NOMO-1 (cell line): ENCODE results near the gene SLC25A10.
"Not testable (repeated sequence)": the region's sequence is repeated elsewhere in the genome, so short reads cannot be mapped to it uniquely, and the experiment has no call there.

Source experiments
- DNase-seq, 2 experiments: peaks; one replicate each; lab custom pipeline; 2025; ENCODE audit not compliant: unreplicated experiment in 2 of 2; lab: John Stamatoyannopoulos, UW

Gene SLC25A10

DNA sequence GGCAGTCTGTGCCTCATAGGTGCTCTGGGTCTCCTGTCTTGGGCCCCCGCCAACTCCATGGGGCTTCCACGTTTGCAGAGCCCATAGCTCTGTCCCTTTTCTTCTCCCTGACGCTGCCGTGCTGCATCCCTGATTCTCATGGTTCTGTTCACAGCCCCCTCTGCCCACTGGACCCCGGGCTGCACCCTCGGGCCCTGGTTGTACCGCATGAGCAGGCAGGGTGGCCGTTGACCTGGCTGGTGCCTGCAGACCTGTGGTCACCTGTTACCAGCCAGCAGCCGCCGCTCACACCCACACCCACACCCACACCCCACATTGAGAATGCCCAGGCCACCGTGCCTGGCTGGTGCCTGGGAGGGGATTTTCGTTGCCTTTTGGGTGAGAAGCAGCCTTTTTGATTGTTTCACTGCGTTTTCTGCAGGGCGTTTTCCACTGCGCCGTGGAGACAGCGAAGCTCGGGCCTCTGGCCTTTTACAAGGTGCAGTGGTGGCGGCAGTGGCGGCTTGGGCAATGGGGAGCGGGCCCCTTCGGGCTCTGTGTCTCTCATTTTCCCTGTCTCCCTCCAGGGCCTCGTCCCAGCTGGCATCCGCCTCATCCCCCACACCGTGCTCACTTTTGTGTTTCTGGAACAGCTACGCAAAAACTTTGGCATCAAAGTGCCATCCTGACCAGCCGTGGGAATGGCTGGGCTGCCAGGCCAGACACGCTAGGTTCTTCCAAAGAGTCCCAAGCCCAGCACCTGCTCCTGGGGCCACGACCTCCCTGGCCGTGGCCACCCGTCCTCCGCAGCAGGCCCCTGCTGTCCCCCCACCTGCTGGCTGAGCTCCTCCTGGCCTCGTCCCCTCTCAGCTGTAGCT is 7.6 kb downstream of the SLC25A10 start:
- no peak for DNase-seq

DNA sequence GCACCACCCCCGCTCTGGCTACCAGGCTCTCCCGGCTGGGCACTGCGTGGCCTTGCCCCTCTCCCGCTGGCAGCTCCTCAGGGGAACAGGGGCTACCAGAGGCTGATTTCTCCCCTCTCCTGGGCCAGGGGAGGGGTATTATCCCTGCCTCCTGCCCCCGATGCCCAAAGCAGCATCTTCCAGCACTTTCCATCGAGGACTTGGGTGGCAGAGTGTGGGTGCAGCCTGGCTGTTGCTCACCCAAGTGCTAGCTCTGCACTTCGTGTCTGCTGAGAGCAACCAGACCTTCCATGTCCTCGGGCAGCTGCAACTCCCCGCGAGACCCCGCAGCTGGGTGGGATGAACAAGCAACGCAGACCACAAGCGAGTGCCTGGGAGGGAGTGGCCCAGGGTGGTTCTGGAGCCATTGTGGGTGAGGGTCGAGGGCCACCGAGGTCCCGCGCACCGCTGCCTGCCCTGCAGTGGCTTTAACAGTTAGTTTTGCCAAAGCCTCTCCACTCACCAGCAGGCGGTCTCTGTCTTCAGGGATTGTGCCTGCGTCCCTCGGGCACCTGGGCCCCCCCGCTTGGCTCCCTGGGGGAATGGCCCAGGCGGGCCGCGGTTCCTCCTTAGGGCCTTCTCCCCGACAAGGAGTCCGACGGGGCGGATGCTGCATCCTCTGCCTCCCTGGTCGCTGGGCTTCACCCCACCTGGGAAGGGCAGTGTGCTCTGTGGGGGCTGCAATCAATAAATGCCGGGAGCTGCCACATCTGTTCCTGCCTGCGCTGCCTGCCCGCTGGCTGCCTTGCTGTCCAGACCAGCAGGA is 8.4 kb downstream of the SLC25A10 start:
- no peak for DNase-seq

DNA sequence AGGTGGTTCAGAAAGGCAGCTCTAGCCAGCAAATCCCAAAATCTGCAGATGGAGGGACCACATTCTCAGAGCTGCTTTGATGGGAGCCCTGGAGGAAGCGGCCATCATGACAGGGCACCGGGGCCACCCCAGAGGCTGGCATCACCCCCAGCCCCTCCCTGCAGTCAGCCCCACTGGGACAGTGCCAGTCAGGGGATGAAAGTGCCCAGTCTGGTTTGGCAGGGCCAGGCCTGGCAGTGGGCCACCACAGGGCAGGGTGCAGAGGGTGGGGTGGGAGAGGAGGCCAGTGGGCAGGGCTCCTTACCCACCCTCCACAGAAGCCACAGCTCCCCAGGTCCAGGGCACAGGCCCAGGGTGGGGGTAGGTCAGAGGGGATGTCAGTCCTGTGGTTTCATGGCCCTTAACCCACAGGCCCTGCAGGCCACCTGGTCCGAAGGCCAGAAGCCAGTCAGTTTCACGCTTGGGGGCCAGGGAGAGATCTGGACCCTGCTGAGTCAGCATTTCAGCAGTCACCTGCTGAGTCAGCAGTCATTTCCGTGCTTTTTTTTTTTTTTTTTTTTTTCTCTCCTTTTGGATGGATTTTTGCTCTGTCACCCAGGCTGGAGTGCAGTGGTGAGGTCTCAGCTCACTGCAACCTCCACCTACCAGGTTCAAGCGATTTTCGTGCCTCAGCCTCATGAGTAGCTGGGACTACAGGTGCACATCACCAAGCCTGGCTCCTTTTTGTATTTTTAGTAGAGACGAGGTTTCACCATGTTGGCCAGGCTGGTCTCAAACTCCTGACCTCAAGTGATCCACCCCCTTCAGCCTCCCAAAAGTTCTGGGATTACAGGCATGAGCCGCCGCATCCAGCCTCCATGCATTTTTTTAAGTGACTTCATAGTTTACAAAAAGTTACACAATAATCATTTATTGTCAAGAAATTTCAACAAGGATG is 10.4 kb downstream of the SLC25A10 start:
- no peak for DNase-seq

DNA sequence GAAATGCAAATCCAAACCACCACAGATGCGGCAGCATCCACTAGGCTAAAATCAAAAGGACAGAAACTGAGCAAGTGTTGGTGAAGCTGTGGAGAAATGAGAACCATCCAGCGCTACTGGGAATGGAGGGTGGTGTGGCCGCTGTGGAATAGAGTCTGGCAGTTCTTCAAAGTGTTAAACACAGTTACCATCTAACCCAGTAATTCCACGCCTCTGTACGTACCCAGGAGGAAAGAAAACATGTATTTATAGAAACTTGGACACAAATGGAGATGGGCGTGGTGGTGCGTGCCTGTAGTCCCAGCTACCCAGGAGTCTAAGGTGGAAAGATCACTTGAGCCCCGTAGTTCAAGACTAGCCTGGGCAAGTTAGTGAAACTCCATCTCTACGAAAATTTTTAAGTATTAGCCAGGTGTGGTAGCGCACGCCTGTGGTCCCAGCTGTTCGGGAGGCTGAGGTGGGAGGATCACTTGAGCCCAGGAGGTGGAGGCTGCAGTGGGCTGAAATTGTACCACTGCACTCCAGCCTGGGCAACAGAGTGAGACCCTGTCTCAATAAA is 11.6 kb downstream of the SLC25A10 start:
- no peak for DNase-seq

DNA sequence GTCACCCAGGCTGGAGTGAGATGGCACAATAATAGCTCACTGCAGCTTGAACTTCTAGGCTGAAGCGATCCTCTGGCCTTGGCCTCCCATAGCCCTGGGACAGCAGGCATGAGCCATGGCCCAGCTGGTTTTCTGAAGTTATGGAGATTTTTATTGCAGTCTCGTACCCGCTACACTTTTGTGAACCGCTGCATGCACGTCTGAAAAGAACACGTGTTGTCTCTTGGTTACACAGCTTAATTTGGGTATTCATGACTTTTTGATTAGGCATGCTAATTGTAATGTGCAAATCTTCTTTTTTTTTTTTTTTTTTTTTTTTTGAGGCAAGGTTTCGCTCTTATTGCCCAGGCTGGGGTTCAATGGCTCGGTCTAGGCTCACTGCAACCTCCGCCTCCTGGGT is 13.4 kb downstream of the SLC25A10 start:
- no peak for DNase-seq

DNA sequence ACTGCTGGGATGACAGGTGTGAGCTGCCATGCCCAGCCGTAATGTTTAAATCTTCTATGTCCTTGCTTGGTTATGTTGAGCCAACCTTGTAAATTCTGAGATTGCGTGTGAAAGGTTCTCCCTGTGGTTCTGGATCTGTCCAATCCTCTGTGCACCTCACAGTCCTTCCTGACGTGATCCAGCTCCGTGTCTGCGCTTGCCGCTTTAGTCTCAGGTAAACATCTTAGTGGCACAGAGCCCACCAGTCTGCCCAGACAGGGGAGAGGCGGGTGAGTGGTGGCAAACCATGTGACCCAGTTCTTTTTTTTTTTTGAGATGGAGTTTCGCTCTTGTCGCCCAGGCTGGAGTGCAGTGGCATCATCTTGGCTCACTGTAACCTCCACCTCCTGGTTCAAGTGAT is 13.9 kb downstream of the SLC25A10 start:
- DNase-seq = no peak

DNA sequence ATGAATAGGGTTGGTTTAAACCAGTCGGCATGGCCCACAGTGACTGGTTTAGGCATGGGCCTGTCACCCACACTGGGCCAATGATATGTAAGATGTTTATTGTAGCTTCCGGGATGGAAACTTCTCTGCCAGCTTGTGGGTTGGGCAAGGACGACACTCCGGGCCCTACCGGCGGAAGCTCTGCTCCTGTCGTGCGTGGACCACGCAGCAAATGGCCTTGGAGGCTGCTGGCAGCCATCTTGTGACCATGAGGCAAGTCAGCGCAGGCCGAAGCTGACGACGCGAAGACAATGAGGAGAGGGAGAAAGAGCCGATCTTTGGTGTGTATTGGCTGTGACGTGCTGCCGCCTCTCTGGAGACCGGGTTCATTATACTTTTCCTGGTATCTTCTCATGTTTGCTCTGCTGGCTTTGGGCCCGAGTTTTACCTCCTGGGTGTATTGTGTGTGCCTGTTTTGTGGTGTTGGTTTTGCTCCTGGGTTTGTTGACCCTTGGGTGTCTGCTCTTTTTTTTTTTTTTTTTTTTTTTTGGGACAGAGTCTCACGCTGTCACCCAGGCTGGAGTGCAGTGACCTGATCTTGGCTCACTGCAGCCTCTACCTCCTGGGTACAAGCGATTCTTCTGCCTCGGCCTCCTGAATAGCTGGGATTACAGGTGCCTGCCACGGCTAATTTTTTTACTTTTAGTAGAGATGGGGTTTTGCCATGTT is 15.4 kb downstream of the SLC25A10 start:
- DNase-seq = no peak

DNA sequence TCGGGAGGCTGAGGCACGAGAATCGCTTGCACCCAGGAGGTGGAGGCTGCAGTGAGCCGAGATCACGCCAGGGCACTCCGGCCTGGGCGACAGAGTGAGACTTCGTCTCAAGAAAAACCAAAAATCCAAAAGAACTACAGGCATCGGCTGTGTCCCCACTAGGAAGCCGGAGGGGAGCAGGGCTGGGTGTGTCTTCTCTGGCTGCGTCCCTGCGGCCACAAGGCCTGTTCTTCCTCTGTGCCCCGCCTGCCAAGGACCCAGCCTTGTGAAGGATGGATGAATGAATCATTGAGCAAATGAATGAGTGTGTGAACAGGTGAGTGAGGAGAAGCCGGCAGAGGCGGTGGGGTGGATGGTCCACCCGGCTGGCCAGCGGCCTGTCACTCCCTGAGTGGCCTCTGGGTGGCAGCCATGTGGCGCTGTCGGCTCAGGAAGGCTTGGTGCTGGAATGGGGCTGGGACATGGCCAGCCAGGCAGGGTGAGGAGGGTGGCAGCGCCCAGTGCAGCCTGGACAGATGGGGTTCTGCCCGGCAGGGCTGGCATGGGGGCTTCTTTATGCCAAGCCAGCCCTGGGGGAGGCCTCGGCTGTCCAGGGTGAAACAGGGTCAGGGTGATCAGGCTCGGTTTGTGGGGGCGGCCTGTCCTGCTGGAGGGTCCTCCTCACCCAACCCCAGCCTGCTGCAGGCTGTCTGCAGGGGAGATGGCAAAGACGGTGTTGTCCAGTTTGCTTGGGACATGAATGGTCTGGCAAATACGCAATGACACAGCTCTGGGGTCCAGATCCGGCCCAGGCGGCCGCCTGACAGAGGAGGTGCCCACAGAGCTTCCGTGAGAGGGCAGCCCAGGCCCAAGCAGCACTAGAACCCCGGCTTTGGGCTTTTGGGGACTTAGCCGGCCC is 21.7 kb downstream of the SLC25A10 start:
- peak; percentile 56 to 73 for DNase-seq

DNA sequence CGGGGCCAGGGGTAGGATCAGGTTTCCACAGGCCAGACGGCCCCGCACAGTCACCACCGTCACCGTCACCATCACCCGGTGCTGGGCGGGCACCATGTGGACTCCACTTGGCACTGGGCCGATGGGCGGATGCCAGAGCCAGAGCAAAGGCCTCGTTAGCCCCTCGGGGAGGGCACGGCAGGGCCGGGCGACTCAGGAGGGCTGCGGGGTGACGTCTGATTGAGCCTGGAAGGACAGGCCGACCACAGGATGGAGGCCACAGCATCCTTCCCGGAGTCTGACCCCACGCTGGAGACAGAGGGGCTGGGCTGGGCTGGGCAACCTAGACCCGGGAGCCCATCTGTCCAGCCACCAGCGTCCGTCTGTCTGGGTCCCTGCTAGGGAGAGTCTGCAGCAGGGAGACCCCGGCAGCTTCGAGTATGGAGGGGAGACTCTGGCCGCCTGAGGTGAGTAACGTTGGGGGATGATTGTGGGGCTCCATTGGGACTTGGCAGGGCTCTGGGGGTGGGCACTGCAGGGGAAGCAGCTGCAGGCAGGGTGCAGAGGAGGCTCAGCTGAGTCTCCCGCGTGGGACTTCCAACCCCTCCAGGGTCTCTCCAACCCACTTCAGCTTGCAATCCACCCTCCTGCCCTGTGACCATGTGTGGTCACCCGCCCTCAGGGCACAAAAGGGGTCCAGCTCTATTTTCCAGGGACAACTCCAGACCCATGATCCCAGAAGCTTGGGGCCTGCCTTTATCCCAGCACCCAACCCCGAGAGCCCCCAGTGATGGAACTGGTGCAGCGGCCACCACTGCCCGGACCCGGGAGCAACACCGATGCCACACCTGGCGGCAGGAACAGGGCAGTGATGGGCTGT is 22.6 kb downstream of the SLC25A10 start:
- DNase-seq = no peak

DNA sequence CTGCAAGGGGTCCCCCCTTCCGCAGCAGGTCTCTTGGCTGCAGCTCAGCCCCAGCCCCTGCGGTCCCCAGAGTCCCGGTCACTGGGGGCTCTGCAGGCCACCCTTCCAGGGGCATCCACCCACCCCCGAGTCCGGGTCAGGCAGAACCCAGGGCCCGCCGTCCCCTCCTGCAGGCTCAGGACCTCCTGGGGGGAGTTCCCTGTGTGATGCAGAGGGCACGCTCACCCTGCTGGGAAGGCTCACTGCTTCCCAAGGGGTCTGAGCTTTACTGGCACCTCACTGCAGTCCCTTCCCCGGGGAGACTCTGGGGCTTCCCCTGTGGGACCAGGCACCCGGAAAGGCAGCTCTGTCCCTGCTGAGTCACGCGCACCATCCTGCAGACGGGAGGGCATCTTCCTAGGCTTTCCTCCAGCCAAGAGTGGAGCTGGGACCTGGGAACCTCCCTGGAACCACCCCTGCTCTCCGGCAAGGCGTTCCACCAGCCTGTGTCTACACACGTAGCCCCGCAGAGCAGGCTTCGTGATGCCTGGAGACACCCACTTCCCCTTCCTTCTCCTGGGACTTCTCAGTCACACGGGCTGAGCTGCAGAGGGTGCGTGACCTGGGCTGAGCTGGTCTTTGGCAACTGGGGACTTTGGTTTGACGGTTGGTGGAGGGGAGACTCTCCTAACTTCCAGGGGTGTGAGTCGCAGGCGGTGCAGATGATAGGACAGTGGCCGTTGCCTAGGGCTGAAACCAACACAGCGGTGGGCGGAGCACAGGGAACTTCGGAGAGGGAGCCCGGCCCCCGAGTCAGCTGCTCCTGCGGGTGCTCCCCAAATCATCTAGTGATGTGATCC is 23.4 kb downstream of the SLC25A10 start:
- DNase-seq = peak; percentile 97 to 98

DNA sequence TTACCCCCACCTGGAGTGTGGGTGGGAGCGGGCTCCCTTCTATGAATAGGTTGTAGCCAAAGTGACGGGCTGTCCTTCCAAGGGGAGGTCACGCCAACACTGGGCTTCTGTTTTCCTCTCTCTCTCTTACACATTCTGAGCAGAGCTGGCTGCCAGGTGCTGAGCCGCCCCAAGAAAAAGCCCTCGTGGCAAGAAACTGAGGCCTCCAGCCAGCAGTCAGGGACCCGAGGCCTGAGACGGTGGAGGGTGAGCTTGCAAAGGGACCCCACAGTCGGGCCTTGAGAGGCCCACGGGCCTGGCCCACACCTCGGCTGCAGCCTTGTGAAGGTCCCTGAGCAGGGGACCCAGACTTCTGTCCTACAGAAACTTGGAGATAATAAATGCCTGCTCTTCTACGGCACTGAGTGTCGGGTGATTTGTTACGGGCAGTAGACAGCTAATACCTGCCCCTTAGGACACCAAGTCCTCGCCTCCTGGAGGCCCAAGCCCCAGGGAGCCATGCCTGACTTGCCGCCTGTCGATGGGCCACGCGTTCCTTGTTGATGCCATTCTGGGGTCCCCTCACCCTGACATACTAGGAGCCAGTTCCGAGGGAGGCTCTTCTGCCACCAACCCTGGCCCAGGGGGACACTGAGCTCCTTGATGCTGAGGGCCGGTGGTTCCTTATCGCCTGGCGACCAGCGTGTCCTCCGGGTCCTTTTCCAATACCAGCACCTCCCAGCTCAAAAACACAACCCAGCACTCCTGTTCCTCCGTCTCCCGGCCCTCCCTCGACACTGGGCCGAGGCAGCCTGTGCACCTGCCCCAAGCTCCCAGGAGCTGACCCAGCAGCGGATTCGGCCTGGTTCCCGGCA is 26.1 kb downstream of the SLC25A10 start:
- no peak for DNase-seq

DNA sequence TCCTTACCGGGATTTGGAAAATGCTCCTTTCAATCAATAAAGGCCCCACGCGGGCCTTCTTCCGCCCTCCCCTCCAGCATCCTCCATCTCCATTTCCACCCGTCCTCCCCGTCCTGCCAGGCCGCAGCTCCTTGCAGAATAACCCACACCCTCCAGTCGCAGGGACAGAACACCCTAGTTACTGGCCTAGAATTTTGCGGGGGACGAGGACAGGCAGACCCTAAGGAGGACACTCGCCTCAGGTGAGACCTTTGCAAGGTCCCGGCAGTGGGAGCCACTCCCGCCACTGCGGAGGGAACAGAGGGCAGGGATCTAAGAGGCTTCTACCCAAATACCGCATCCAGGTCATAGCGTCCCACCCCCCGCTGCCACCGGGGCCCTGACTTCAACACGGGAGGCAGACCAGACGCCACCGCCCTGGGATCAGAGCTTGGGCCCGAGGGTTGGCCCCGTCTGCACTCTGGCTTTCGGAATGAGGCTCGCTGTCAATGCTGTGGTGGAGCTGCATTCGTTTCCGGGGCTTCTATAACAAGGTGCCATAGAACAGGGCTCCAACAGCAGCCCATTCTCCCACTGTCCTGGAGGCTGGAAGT is 26.8 kb downstream of the SLC25A10 start:
- DNase-seq = no peak

DNA sequence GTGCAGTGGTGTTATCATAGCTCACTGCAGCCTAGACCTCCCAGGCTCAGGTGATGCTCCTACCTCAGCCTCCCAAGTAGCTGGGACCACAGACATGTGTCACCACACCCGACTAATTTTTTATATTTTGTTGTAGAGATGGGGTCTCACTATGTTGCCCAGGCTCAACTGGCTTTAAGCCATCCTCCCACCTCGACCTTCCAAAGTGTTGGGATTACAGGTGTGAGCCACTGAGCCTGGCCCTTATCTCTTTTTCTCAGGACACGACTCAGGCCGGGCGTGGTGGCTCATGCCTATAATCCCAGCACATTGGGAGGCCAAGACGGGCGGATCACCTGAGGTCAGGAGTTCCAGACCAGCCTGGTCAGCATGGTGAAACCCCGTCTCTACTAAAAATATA is 27.5 kb downstream of the SLC25A10 start:
- not testable (repeated sequence) for DNase-seq

DNA sequence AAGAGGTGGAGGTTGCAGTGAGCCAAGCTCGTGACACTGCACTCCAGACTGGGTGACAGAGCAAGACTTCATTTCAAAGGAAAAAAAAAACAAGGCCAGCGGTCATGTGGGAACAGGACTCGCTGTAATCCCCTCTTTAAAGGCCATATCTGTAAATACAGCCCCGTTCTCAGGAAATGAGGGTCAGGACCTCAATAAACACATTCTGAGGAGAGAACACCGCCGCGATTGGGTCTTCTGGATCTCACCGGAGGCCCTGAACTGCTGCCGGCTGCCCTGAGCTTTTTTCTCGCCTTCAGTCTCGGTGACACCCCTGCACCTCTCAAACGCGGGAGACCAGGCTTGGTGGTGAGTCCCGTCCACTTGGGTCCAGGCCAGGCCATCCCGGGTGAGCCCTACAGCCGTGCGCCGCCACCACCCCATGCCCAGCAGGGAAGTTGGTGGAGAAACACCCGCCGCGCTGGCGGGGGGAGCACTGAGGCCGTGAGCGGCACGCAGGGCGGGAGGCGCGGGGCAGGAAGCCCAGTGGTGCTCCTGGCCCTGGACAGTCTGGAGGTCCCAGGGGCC is 28.4 kb downstream of the SLC25A10 start:
- DNase-seq = no peak

DNA sequence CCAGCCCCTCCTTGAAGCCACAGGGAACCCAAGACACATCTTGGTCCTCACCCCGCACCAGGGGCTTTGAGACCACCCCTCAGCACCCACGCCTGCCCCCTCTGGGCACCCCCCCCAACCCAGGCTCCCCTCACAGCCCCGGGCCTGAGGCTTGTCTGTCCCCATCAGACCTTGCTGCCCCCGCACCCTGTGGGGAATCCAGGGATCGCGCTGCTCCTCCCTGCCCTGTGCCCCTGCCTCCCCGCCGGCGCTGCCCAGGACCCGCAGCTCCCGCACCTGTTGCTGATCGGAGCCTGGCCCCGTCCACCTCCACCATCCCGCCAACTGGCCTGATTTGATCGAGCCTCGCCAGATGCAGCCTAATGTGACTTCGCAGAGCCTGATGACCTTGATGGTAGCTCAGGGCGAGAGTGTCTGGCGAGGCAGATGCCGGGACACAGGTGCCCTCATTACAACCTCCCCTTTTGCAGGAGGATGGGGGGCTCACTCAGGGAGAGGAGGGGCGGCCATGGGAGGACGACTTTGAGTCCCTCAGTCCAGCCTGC is 29.0 kb downstream of the SLC25A10 start:
- no peak for DNase-seq
